HEK293 (cell line): ENCODE results near the gene IZUMO1.

ENCODE experiments used
- ATF2 ChIP-seq: fragments of 450-650 bp; formaldehyde crosslinking; IDR thresholded peaks from 2 replicates; pipeline ENCODE4 v1.5.1; 2016; ENCODE audit warnings: missing biosample characterization, missing genetic modification characterization, low read depth
- CTCF ChIP-seq: fragments of 450-650 bp; formaldehyde crosslinking; IDR thresholded peaks from 2 replicates; pipeline ENCODE4 v1.5.1; 2016; ENCODE audit warnings: missing biosample characterization, missing genetic modification characterization
- HIC1 ChIP-seq: fragments of 450-650 bp; formaldehyde crosslinking; IDR thresholded peaks from 2 replicates; pipeline ENCODE4 v1.5.1; 2016; ENCODE audit warnings: missing biosample characterization, missing genetic modification characterization
- HOXA7 ChIP-seq: sonication (generic); formaldehyde crosslinking; IDR thresholded peaks from 2 replicates; pipeline ENCODE4 v1.8.1; 2022; ENCODE audit warnings: missing genetic modification reagents, borderline replicate concordance
- KLF7 ChIP-seq: fragments of 450-650 bp; formaldehyde crosslinking; IDR thresholded peaks from 2 replicates; pipeline ENCODE4 v1.5.1; 2016; ENCODE audit warnings: missing biosample characterization, missing genetic modification characterization, borderline replicate concordance
- REST ChIP-seq: fragments of 450-650 bp; formaldehyde crosslinking; IDR thresholded peaks from 2 replicates; pipeline ENCODE4 v1.5.1; 2016; ENCODE audit warnings: missing biosample characterization, missing genetic modification characterization
- TSHZ1 ChIP-seq: fragments of 450-650 bp; formaldehyde crosslinking; IDR thresholded peaks from 2 replicates; pipeline ENCODE4 v1.5.1; 2016; ENCODE audit warnings: missing biosample characterization, missing genetic modification characterization, borderline replicate concordance
- ZBTB1 ChIP-seq: fragments of 450-650 bp; formaldehyde crosslinking; IDR thresholded peaks from 2 replicates; pipeline ENCODE4 v1.5.1; 2016; ENCODE audit warnings: missing biosample characterization, missing genetic modification characterization
- ZBTB6 ChIP-seq: fragments of 450-650 bp; formaldehyde crosslinking; IDR thresholded peaks from 2 replicates; pipeline ENCODE4 v1.5.1; 2017; ENCODE audit warnings: missing biosample characterization, missing genetic modification characterization
- ZEB2 ChIP-seq: fragments of 450-650 bp; formaldehyde crosslinking; IDR thresholded peaks from 2 replicates; pipeline ENCODE4 v1.5.1; 2016; ENCODE audit warnings: missing biosample characterization, missing genetic modification characterization
- ZFHX2 ChIP-seq: fragments of 450-650 bp; formaldehyde crosslinking; conservative IDR thresholded peaks from 2 replicates; pipeline ENCODE4 v1.5.1; 2016; ENCODE audit warnings: missing biosample characterization, missing genetic modification characterization
- ZIC2 ChIP-seq: fragments of 450-650 bp; formaldehyde crosslinking; IDR thresholded peaks from 2 replicates; pipeline ENCODE4 v1.5.1; 2016; ENCODE audit warnings: missing biosample characterization, missing genetic modification characterization
- ZNF146 ChIP-seq: fragments of 450-650 bp; formaldehyde crosslinking; IDR thresholded peaks from 2 replicates; pipeline ENCODE4 v1.5.1; 2016; ENCODE audit warnings: missing biosample characterization, missing genetic modification characterization
- ZNF280C ChIP-seq: fragments of 450-650 bp; formaldehyde crosslinking; IDR thresholded peaks from 2 replicates; pipeline ENCODE4 v1.5.1; 2016; ENCODE audit warnings: missing biosample characterization, missing genetic modification characterization
- ZNF324 ChIP-seq: fragments of 450-650 bp; formaldehyde crosslinking; IDR thresholded peaks from 2 replicates; pipeline ENCODE4 v1.5.1; 2016; ENCODE audit warnings: missing biosample characterization, missing genetic modification characterization
- ZNF416 ChIP-seq: fragments of 450-650 bp; formaldehyde crosslinking; IDR thresholded peaks from 2 replicates; pipeline ENCODE4 v1.5.1; 2016; ENCODE audit warnings: missing biosample characterization, missing genetic modification characterization
- ZNF449 ChIP-seq: fragments of 450-650 bp; formaldehyde crosslinking; IDR thresholded peaks from 2 replicates; pipeline ENCODE4 v1.5.1; 2017; ENCODE audit warnings: missing biosample characterization, mild to moderate bottlenecking, missing genetic modification characterization, moderate library complexity
- ZNF501 ChIP-seq: fragments of 450-650 bp; formaldehyde crosslinking; IDR thresholded peaks from 2 replicates; pipeline ENCODE4 v1.5.1; 2016; ENCODE audit warnings: missing biosample characterization, missing genetic modification characterization
- ZNF510 ChIP-seq: fragments of 450-650 bp; formaldehyde crosslinking; IDR thresholded peaks from 2 replicates; pipeline ENCODE4 v1.5.1; 2018; ENCODE audit warnings: mild to moderate bottlenecking, missing genetic modification characterization, missing biosample characterization; ENCODE audit not compliant: insufficient replicate concordance
- ZNF76 ChIP-seq: fragments of 450-650 bp; formaldehyde crosslinking; IDR thresholded peaks from 2 replicates; pipeline ENCODE4; 2016; ENCODE audit warnings: low read depth, missing biosample characterization, missing genetic modification characterization, borderline replicate concordance

IZUMO1 gene

GRCh38 chr19:48720613-48721296 is 26.0 kb downstream of the IZUMO1 start (continued):
- TF ChIP-seq TSHZ1 (tag by site-specific recombination) (no peak), ZFHX2 (tag by site-specific recombination) (peak; percentile 49; the same call in 1 of the 2 replicates), ZNF76 (peak; percentile 95), ZBTB6 (tag by site-specific recombination) (peak; percentile 63; the same call in 1 of the 2 replicates), ZNF449 (tag by site-specific recombination) (no peak), ZNF510 (tag by site-specific recombination) (no peak), ZEB2 (tag by site-specific recombination) (no peak; the same call in 1 of the 2 replicates), ZNF280C (tag by site-specific recombination) (no peak), HIC1 (tag by site-specific recombination) (no peak), CTCF (no peak), REST (tag by site-specific recombination) (no peak; the same call in 1 of the 2 replicates), ZNF146 (tag by site-specific recombination) (no peak), ZIC2 (tag by site-specific recombination) (peak; percentile 69), ZNF416 (no peak), ATF2 (tag by site-specific recombination) (no peak), ZBTB1 (tag by site-specific recombination) (no peak), ZNF501 (no peak), HOXA7 (CRISPR knock-in tag) (no peak), KLF7 (peak; percentile 71; the same call in 1 of the 2 replicates), ZNF324 (tag by site-specific recombination) (no peak; the same call in 1 of the 2 replicates)
